HG02763 (cell line): Measurements from ENCODE around the gene THUMPD1.
"Not testable (repeated sequence)": the region's sequence is repeated elsewhere in the genome, so short reads cannot be mapped to it uniquely, and the experiment has no call there.

Experiments
- ATAC-seq: cut with Tn5 transposase; IDR thresholded peaks from one replicate; pipeline ENCODE4 v1.9.1; 2021; ENCODE audit warnings: mild to moderate bottlenecking, moderate library complexity; ENCODE audit not compliant: unreplicated experiment

THUMPD1 gene

DNA sequence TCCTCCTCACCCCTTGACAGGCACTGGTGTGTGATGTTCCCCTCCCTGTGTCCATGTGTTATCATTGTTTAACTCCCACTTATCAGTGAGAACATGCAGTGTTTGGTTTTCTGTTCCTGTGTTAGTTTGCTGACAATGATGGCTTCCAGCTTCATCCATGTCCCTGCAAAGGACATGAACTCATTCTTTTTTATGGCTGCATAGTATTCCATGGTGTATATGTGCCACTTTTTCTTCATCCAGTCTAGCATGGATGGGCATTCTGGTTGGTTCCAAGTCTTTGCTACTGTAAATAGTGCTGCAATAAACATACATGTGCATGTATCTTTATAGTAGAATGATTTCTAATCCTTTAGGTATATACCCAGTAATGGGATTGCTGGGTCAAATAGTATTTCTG is 39.9 kb downstream of the THUMPD1 start:
- ATAC-seq: not testable (repeated sequence)

DNA sequence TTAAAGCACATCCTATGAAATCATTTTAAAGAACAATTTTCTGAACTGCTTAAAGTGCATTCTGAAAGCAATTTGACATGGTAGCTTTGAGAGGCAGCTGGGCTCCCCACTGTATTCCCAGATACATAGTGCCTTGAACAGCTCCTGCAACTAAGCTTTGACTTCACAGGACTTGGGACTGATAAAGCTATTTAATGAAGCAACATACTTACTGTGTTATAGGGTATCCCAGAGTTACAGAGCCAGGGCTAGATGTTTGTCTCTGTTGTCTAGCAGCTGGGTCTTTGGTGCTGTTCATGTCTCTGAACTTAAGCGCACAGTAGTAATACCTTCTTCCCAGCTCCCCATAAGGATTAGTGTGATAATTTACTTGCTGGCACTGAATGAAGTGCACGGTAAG is 45.0 kb downstream of the THUMPD1 start:
- ATAC-seq: no peak

- no peak for ATAC-seq
Observed at GRCh38 chr16:20695024-20695423, 46.6 kb downstream of the THUMPD1 start.

- not testable (repeated sequence) for ATAC-seq
Observed at GRCh38 chr16:20694096-20694495, 47.5 kb downstream of the THUMPD1 start.

DNA sequence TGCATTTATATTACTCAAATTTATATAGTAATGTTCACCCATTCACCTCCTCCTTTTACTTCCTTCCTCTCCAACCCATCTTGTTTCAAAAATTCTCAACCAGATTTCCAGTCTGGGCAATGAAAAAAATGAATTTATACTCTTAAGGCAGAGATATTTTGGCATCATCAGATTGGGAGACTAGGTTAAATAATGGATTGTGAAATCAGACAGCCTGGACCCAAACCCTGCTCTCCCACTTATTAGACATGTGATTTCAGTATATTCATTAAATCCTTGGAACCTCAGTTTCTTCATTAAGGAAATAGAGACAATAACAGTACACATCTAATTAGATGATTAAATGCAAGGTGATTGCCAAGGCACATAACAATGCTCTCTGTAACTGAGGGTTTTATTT is 52.0 kb downstream of the THUMPD1 start:
- no peak for ATAC-seq

DNA sequence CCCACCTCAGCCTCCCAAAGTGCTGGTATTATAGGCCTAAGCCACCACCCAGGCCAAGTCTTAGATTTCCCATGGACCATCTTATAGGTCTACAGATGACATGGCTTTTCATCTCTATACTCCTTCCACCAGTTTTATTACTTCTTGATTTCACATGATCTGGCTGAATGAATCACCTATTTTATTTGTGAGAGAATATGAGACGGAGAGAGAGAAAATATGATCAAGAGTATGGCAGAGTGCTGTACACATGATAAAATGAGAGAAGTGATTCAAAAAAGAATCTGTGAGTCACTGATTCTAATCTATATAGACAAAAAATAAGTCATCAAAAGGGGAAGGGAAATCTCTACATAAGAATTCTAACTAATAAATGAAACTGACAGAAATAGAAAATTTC is 57.8 kb downstream of the THUMPD1 start:
- no peak for ATAC-seq
